A549 (cell line): ENCODE data around the gene BCL2L13.

Experiments used
- KDM1A ChIP-seq: fragments of 200-600 bp; sonication (generic); IDR thresholded peaks from 2 replicates; pipeline ENCODE4 v1.6.1; 2016; ENCODE audit warnings: low read depth, mild to moderate bottlenecking
- POLR2A ChIP-seq: IDR thresholded peaks from 2 replicates; pipeline ENCODE4 v1.6.1; 2012; ENCODE audit warnings: mild to moderate bottlenecking, low read length

- TF ChIP-seq POLR2A (no peak), KDM1A (no peak)
Observed at GRCh38 chr22:17665854-17666253, 27.3 kb downstream of the BCL2L13 start.
